Neural crest cell (in vitro differentiated cells): Measurements from ENCODE around the gene SLC12A7. TPM values are rescaled to one million over a fixed set of nuclear protein-coding genes. Genes with fewer than 3 reads are reported as not detected.

ENCODE experiments used
- DNase-seq: peaks from one replicate; pipeline ENCODE4 v3.0.0; 2021; ENCODE audit warnings: low read depth, mixed read lengths, low spot score
- H3K27ac Mint-ChIP-seq: one replicate; pipeline ENCODE4 v1.8.0; 2021; ENCODE audit warnings: mild to moderate bottlenecking, mixed read lengths; ENCODE audit not compliant: unreplicated experiment
- H3K27me3 Mint-ChIP-seq: 2 replicates; pipeline ENCODE4 v1.8.0; 2021; ENCODE audit warnings: low read depth, mild to moderate bottlenecking, mixed read lengths
- H3K36me3 Mint-ChIP-seq: 2 replicates; pipeline ENCODE4 v1.8.0; 2021; ENCODE audit warnings: low read depth, mild to moderate bottlenecking, mixed read lengths
- H3K4me1 Mint-ChIP-seq: 2 replicates; pipeline ENCODE4 v1.8.0; 2021; ENCODE audit warnings: mixed read lengths
- H3K4me3 Mint-ChIP-seq: one replicate; pipeline ENCODE4 v1.8.0; 2021; ENCODE audit warnings: mild to moderate bottlenecking, mixed read lengths
- H3K9me3 Mint-ChIP-seq: 2 replicates; pipeline ENCODE4 v1.8.0; 2021; ENCODE audit warnings: mixed read lengths
- total RNA-seq: library from RNA; stranded (reverse); gene quantifications from 2 replicates; pipeline ENCODE4 v1.2.1, GENCODE V29; 2021
- TF ChIP-seq, protein P1 (sequence below): fragments of 200-600 bp; sonication (generic); conservative IDR thresholded peaks from 2 replicates; pipeline ENCODE4 v1.5.0; 2021; ENCODE audit warnings: antibody characterized with exemption, mild to moderate bottlenecking

The SLC12A7 gene
- total RNA-seq, 1 donor from 2014 or later = 40.7 TPM

- H3K27ac Mint-ChIP-seq = no peak overlapping the region
- H3K4me3 Mint-ChIP-seq = no peak overlapping the region
- H3K4me1 Mint-ChIP-seq = peaks cover 5% of the 10 kb centered on the region
These were observed 24.0 kb upstream of the SLC12A7 start for GRCh38 chr5:1135696-1136525.

GRCh38 chr5:1134478-1134877 is 22.6 kb upstream of the SLC12A7 start:
- H3K9me3 Mint-ChIP-seq = no peaks in the 10 kb centered on the region
- H3K4me1 Mint-ChIP-seq = peaks cover 5% of the 10 kb centered on the region
- H3K4me3 Mint-ChIP-seq = no peak overlapping the region
- H3K36me3 Mint-ChIP-seq = no peaks in the 10 kb centered on the region
- no peak for DNase-seq
- no peak overlapping the region for H3K27ac Mint-ChIP-seq
- H3K27me3 Mint-ChIP-seq = no peaks in the 10 kb centered on the region
- TF ChIP-seq, protein P1, sequence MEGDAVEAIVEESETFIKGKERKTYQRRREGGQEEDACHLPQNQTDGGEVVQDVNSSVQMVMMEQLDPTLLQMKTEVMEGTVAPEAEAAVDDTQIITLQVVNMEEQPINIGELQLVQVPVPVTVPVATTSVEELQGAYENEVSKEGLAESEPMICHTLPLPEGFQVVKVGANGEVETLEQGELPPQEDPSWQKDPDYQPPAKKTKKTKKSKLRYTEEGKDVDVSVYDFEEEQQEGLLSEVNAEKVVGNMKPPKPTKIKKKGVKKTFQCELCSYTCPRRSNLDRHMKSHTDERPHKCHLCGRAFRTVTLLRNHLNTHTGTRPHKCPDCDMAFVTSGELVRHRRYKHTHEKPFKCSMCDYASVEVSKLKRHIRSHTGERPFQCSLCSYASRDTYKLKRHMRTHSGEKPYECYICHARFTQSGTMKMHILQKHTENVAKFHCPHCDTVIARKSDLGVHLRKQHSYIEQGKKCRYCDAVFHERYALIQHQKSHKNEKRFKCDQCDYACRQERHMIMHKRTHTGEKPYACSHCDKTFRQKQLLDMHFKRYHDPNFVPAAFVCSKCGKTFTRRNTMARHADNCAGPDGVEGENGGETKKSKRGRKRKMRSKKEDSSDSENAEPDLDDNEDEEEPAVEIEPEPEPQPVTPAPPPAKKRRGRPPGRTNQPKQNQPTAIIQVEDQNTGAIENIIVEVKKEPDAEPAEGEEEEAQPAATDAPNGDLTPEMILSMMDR = no peak

More at GRCh38 chr5:1135696-1136525, 24.0 kb upstream of the SLC12A7 start:
- no peak for DNase-seq
- Mint-ChIP-seq H3K9me3 (no peaks in the 10 kb centered on the region), H3K36me3 (no peaks in the 10 kb centered on the region), H3K27me3 (no peaks in the 10 kb centered on the region)
- TF ChIP-seq, protein P1 = no peak

DNA sequence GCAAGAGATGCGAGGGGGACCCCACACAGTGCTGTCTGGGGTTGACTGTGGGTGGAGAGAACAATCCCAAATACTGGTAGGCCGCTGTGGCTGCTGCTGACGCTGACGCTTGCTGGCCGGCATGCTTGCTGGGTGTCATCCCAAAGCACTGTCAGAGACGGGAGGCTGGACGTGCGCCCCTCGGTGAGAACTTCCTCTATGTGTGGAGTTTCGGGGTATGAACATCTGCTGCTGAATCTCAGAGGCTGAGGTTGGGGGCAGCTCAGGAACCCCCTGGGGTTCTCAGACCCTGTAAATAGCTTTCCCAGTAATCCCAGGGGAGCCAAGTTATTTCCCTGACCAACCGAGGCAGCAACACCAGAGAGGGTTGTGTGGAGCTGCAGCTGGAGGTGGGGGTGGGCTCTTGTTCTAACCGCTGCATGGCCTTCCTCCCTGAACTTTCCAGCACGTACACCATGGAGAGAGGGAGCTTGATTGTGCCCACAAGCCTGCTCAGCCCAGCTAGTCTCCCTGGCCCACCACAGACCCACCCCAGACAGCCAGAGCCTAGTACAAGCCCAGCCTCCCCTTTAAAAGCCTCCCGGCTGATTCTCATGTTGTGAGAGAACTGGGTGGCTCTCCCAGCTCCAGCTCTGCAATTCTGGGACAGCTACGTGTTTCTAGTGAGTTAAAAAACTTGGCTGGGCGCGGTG is 21.8 kb upstream of the SLC12A7 start:
- no peak for DNase-seq
- TF ChIP-seq, protein P1 = no peak
- H3K4me3 Mint-ChIP-seq = no peak overlapping the region
- no peak overlapping the region for H3K27ac Mint-ChIP-seq
- H3K36me3 Mint-ChIP-seq = no peaks in the 10 kb centered on the region
- H3K4me1 Mint-ChIP-seq = peaks cover 5% of the 10 kb centered on the region
- H3K9me3 Mint-ChIP-seq = no peaks in the 10 kb centered on the region
- no peaks in the 10 kb centered on the region for H3K27me3 Mint-ChIP-seq

GRCh38 chr5:1133108-1133507 is 21.2 kb upstream of the SLC12A7 start:
- H3K36me3 Mint-ChIP-seq = no peaks in the 10 kb centered on the region
- no peaks in the 10 kb centered on the region for H3K9me3 Mint-ChIP-seq
- DNase-seq = no peak
- peaks cover 5% of the 10 kb centered on the region for H3K4me1 Mint-ChIP-seq
- TF ChIP-seq, protein P1 = no peak
- no peak overlapping the region for H3K27ac Mint-ChIP-seq
- no peak overlapping the region for H3K4me3 Mint-ChIP-seq
- no peaks in the 10 kb centered on the region for H3K27me3 Mint-ChIP-seq

- DNase-seq = no peak
- Mint-ChIP-seq H3K9me3 (no peaks in the 10 kb centered on the region), H3K36me3 (no peaks in the 10 kb centered on the region), H3K27ac (no peak overlapping the region), H3K27me3 (no peaks in the 10 kb centered on the region), H3K4me3 (no peak overlapping the region), H3K4me1 (peaks cover 5% of the 10 kb centered on the region)
- TF ChIP-seq, protein P1 = no peak
These were observed 20.7 kb upstream of the SLC12A7 start for GRCh38 chr5:1132570-1132969.
